ENCODE results near the gene ERCC5. TPM values are rescaled to one million over a fixed set of nuclear protein-coding genes. Genes with fewer than 3 reads are reported as not detected.

Gene ERCC5
- total and polyA plus RNA-seq, 9 of the 15 experiments (the other 6 are each of a cell fraction or from before 2014, with no cell fraction given), result 7.4 to 43.1 (median 33.9) TPM

DNA sequence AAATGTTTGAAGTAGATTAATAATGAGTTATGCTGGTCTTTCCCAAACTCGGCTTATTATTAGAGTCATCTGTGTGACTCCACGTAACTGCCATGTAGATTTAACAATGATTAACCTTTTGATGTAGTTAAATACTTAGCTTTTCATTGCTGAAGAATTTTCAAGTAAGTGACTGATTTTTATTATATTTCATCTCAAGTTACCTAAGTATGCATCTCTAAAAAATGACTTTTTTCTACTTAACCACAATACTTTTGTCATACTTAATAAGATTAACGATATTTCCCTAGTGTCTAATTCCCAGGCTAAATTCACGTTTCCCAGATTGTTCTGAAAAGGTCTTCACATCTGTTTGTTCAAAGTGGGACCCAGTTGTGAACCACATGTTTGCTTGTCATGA is 29.1 kb upstream of the ERCC5 start (continued):
- TF ChIP-seq, protein P1, sequence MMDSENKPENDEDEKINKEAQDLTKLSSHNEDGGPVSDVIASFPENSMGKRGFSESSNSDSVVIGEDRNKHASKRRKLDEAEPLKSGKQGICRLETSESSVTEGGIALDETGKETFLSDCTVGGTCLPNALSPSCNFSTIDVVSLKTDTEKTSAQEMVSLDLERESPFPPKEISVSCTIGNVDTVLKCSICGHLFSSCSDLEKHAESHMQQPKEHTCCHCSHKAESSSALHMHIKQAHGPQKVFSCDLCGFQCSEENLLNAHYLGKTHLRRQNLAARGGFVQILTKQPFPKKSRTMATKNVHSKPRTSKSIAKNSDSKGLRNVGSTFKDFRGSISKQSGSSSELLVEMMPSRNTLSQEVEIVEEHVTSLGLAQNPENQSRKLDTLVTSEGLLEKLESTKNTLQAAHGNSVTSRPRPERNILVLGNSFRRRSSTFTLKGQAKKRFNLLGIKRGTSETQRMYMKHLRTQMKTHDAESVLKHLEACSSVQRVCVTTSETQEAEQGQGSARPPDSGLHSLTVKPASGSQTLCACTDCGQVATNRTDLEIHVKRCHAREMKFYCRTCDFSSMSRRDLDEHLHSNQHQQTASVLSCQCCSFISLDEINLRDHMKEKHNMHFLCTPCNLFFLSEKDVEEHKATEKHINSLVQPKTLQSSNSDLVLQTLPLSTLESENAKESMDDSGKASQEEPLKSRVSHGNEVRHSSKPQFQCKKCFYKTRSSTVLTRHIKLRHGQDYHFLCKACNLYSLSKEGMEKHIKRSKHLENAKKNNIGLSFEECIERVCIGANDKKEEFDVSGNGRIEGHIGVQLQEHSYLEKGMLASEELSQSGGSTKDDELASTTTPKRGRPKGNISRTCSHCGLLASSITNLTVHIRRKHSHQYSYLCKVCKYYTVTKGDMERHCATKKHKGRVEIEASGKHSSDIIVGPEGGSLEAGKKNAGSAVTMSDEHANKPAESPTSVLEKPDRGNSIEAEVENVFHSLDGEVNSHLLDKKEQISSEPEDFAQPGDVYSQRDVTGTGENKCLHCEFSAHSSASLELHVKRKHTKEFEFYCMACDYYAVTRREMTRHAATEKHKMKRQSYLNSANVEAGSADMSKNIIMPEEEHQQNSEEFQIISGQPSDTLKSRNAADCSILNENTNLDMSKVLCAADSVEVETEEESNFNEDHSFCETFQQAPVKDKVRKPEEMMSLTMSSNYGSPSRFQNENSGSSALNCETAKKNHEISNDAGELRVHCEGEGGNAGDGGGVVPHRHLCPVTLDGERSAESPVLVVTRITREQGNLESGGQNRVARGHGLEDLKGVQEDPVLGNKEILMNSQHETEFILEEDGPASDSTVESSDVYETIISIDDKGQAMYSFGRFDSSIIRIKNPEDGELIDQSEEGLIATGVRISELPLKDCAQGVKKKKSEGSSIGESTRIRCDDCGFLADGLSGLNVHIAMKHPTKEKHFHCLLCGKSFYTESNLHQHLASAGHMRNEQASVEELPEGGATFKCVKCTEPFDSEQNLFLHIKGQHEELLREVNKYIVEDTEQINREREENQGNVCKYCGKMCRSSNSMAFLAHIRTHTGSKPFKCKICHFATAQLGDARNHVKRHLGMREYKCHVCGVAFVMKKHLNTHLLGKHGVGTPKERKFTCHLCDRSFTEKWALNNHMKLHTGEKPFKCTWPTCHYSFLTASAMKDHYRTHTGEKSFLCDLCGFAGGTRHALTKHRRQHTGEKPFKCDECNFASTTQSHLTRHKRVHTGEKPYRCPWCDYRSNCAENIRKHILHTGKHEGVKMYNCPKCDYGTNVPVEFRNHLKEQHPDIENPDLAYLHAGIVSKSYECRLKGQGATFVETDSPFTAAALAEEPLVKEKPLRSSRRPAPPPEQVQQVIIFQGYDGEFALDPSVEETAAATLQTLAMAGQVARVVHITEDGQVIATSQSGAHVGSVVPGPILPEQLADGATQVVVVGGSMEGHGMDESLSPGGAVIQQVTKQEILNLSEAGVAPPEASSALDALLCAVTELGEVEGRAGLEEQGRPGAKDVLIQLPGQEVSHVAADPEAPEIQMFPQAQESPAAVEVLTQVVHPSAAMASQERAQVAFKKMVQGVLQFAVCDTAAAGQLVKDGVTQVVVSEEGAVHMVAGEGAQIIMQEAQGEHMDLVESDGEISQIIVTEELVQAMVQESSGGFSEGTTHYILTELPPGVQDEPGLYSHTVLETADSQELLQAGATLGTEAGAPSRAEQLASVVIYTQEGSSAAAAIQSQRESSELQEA (IDR thresholded peaks at IDR 0.05; ENCODE audit: low read depth), result no peak
- TF ChIP-seq SRF (CRISPR knock-in tag; IDR thresholded peaks at IDR 0.05), result no peak
- no peak for TF ChIP-seq ATF7 (IDR thresholded peaks at IDR 0.05)

Data from K562 (cell line).